PC-9 (cell line): Measurements from ENCODE around the gene ACVR1. TPM values are rescaled to one million over a fixed set of nuclear protein-coding genes. Genes with fewer than 3 reads are reported as not detected.

Experiments
- BruUV-seq: library from RNA; stranded (reverse); fragments of 400-500 nt; replicated peaks from 2 replicates; lab custom pipeline; 2021; lab: Mats Ljungman, UMichigan
- CTCF ChIA-PET: fragments of 300-600 bp; sonication (Branson Sonifier 250); formaldehyde crosslinking; loops from one replicate; lab custom pipeline; 2022; ENCODE audit warnings: antibody characterized with exemption; lab: Charles Lee
- POLR2A ChIA-PET: fragments of 300-600 bp; sonication (Branson Sonifier 250); formaldehyde crosslinking; loops from one replicate; lab custom pipeline; 2022; ENCODE audit warnings: antibody characterized with exemption; ENCODE audit not compliant: unreplicated experiment; lab: Charles Lee
- DNase-seq, 2 experiments: peaks; one replicate each; pipeline versions ENCODE4 v3.0.0 to v3.0.0-alpha.2; 2015 to 2022; ENCODE audit warnings: mixed read lengths in 1 of 2
- H2AFZ ChIP-seq: fragments of 200-600 bp; sonication (generic); 2 replicates; pipeline ENCODE4 v1.8.1; 2017; ENCODE audit warnings: antibody characterized with exemption
- H3F3A ChIP-seq: fragments of 200-600 bp; sonication (generic); 2 replicates; pipeline ENCODE4 v1.8.1; 2017; ENCODE audit warnings: antibody characterized with exemption, mild to moderate bottlenecking, low read depth; ENCODE audit not compliant: insufficient read depth
- H3K27ac ChIP-seq: fragments of 200-600 bp; sonication (generic); 2 replicates; pipeline ENCODE4 v1.6.1; 2016; ENCODE audit warnings: mixed run types
- H3K27me3 ChIP-seq: fragments of 200-600 bp; sonication (generic); 2 replicates; pipeline ENCODE4 v1.6.1; 2016; ENCODE audit warnings: low read depth, mixed run types; ENCODE audit not compliant: insufficient read depth
- H3K36me3 ChIP-seq: fragments of 200-600 bp; sonication (generic); 2 replicates; pipeline ENCODE4 v1.6.1; 2016; ENCODE audit warnings: low read depth, mixed run types
- H3K4me1 ChIP-seq: fragments of 200-600 bp; sonication (generic); replicated peaks from 2 replicates; pipeline ENCODE4 v1.6.1; 2016; ENCODE audit warnings: mixed run types; ENCODE audit not compliant: insufficient read depth
- H3K4me2 ChIP-seq: fragments of 200-600 bp; sonication (generic); 2 replicates; pipeline ENCODE4 v1.6.1; 2017; ENCODE audit warnings: mixed run types
- H3K4me3 ChIP-seq: fragments of 200-600 bp; sonication (generic); 2 replicates; pipeline ENCODE4 v1.6.1; 2016; ENCODE audit warnings: mixed run types
- H3K79me2 ChIP-seq: fragments of 200-600 bp; sonication (generic); 2 replicates; pipeline ENCODE4 v1.6.1; 2017; ENCODE audit warnings: low read depth, mixed run types
- H3K9me2 ChIP-seq: fragments of 200-600 bp; sonication (generic); 2 replicates; pipeline ENCODE4 v1.8.1; 2017; ENCODE audit warnings: mild to moderate bottlenecking; ENCODE audit not compliant: insufficient read depth
- H3K9me3 ChIP-seq: fragments of 200-600 bp; sonication (generic); 2 replicates; pipeline ENCODE4 v1.8.1; 2016; ENCODE audit warnings: low read depth; ENCODE audit not compliant: insufficient read depth
- H4K20me1 ChIP-seq: fragments of 200-600 bp; sonication (generic); 2 replicates; pipeline ENCODE4 v1.8.1; 2017; ENCODE audit not compliant: insufficient read depth
- CTCF ChIP-seq: fragments of 200-600 bp; sonication (generic); conservative IDR thresholded peaks from 2 replicates; pipeline ENCODE4 v1.6.1; 2017; ENCODE audit warnings: mixed run types, antibody characterized with exemption, mild to moderate bottlenecking, moderate library complexity
- EZH2 ChIP-seq: fragments of 200-600 bp; sonication (generic); IDR thresholded peaks from 2 replicates; pipeline ENCODE4 v1.8.0; 2017; ENCODE audit warnings: antibody characterized with exemption, low read depth
- intact Hi-C: fragments of 100-400 bp; cut with micrococcal nuclease; formaldehyde crosslinking; loops from one replicate; pipeline ENCODE4 v1.10.0; 2022; ENCODE audit not compliant: unreplicated experiment
- total RNA-seq: library from RNA; stranded (reverse); gene quantifications from 2 replicates; pipeline ENCODE4 v1.2.3, GENCODE V29; 2021

Gene ACVR1
- total RNA-seq, 1 experiment from 2014 or later, result 8.9 TPM

- no peaks in the 10 kb centered on the region for H3K9me2 ChIP-seq
- ChIA-PET POLR2A (no interaction called here), CTCF (interaction anchor here (0.6 kb wide), 1 partner anchor 81 kb away, joined by 3 read pairs; no protein-coding TSS in a partner anchor)
- H3K4me3 ChIP-seq, result no peak overlapping the region
- H3K36me3 ChIP-seq, result no peaks in the 10 kb centered on the region
- no peaks in the 10 kb centered on the region for H4K20me1 ChIP-seq
- H3K4me2 ChIP-seq, result no peak overlapping the region
- intact Hi-C loops, result no loop called here
- H2AFZ ChIP-seq, result no peak overlapping the region
- no peaks in the 10 kb centered on the region for H3K9me3 ChIP-seq
- H3K27me3 ChIP-seq, result no peaks in the 10 kb centered on the region
- no peaks in the 10 kb centered on the region for H3F3A ChIP-seq
- no peak for DNase-seq
- no peak overlapping the region for H3K27ac ChIP-seq
- TF ChIP-seq EZH2 (no peak), CTCF (no peak)
- no peaks in the 10 kb centered on the region for H3K4me1 ChIP-seq
- no TSS peak for BruUV-seq
- no peaks in the 10 kb centered on the region for H3K79me2 ChIP-seq
Observed at GRCh38 chr2:157902692-157903091, 26.6 kb upstream of the ACVR1 start.

GRCh38 chr2:157901325-157901724 is 25.2 kb upstream of the ACVR1 start:
- intact Hi-C loops, result no loop called here

GRCh38 chr2:157900684-157901083 is 24.6 kb upstream of the ACVR1 start:
- intact Hi-C loops, result loop anchor here (1.0 kb wide), 1 partner anchor 24 kb away; the partner anchor contains the start of gene ACVR1
- CTCF ChIA-PET, result no interaction called here
- H3K9me2 ChIP-seq, result no peaks in the 10 kb centered on the region

More at GRCh38 chr2:157901325-157901724, 25.2 kb upstream of the ACVR1 start:
- DNase-seq, result no peak
- Histone ChIP-seq H3K27me3 (no peaks in the 10 kb centered on the region), H2AFZ (no peak overlapping the region), H3K4me3 (no peak overlapping the region), H4K20me1 (no peaks in the 10 kb centered on the region), H3K79me2 (no peaks in the 10 kb centered on the region), H3K4me1 (no peaks in the 10 kb centered on the region), H3K27ac (no peak overlapping the region), H3K9me3 (no peaks in the 10 kb centered on the region), H3K36me3 (no peaks in the 10 kb centered on the region), H3K9me2 (no peaks in the 10 kb centered on the region), H3K4me2 (no peak overlapping the region), H3F3A (no peaks in the 10 kb centered on the region)
- ChIA-PET CTCF (no interaction called here), POLR2A (no interaction called here)
- TF ChIP-seq EZH2, result no peak
- TF ChIP-seq CTCF, result no peak
- no TSS peak for BruUV-seq

More at GRCh38 chr2:157900684-157901083, 24.6 kb upstream of the ACVR1 start:
- no peak overlapping the region for H2AFZ ChIP-seq
- H3K27ac ChIP-seq, result no peak overlapping the region
- no peak for TF ChIP-seq EZH2
- TF ChIP-seq CTCF, result no peak
- no peaks in the 10 kb centered on the region for H3K79me2 ChIP-seq
- H4K20me1 ChIP-seq, result no peaks in the 10 kb centered on the region
- H3K4me3 ChIP-seq, result no peak overlapping the region
- no peaks in the 10 kb centered on the region for H3F3A ChIP-seq
- no peaks in the 10 kb centered on the region for H3K9me3 ChIP-seq
- H3K4me1 ChIP-seq, result no peaks in the 10 kb centered on the region
- H3K4me2 ChIP-seq, result no peak overlapping the region
- DNase-seq, result no peak
- POLR2A ChIA-PET, result no interaction called here
- H3K36me3 ChIP-seq, result no peaks in the 10 kb centered on the region
- no TSS peak for BruUV-seq
- H3K27me3 ChIP-seq, result no peaks in the 10 kb centered on the region
